ES-I3 (cell line): ENCODE results near the gene CRYGD.
A peak's percentile ranks its signal among the peaks of the same experiment; 100 is the strongest.
"Not testable (repeated sequence)": the region's sequence is repeated elsewhere in the genome, so short reads cannot be mapped to it uniquely, and the experiment has no call there.

Experiments used
- H3K36me3 ChIP-seq: 2 replicates; pipeline ENCODE4 v1.6.1; 2013; ENCODE audit warnings: mild to moderate bottlenecking, low read length, control low read depth, moderate library complexity; ENCODE audit not compliant: insufficient read depth
- H3K4me1 ChIP-seq: 2 replicates; pipeline ENCODE4 v1.6.1; 2013; ENCODE audit warnings: mild to moderate bottlenecking, control low read depth, low read length; ENCODE audit not compliant: insufficient read depth
- H3K9ac ChIP-seq: 2 replicates; pipeline ENCODE4 v1.6.1; 2013; ENCODE audit warnings: low read depth, mild to moderate bottlenecking, low read length, moderate library complexity
- H3K9me3 ChIP-seq: 2 replicates; pipeline ENCODE4 v1.6.1; 2013; ENCODE audit warnings: mild to moderate bottlenecking, low read length, moderate library complexity; ENCODE audit not compliant: control insufficient read depth, insufficient read depth

The CRYGD gene

DNA sequence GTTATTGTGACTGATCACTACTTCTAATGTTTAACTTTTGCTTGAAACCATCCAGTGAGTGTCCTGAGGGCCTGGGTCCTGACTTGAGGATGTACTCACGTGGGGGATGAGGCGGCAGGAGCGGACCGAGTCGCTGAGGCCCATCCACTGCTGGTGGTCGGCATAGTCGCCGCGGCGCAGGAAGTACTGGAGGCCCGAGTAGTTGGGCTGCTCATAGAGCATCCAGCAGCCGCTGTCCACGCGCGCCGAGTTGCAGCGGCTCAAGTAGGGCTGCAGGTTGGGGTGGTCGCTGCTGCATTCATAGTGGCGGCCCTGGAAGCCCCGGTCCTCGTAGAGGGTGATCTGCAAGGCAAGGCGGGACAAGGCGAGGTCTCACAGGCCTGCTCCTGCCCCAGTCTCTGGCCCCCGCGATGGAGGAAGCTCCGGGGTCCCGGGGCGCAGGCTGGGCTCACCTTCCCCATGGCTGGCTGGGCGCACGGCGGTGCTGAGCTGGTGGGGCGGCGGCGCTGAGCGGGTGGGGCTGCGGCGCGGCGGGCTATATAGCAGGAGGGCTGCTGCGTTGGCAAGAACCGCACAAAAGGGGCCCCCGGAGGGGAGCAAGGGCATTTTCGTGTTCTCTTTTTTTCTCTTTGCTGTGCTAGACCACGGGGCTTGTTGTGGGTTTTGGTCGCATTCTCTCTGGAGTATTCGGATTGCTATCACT lies at the start of gene CRYGD:
Gene CRYGD, minus strand, starts transcription at position 512 of the 703 bp plus-strand sequence. Its CDS starts 51 bp downstream, at position 461.
- H3K9me3 ChIP-seq, H3K36me3 ChIP-seq: not testable (repeated sequence)
- peak within 1 kb of the TSS; percentile 50; the same call in 1 of the 2 replicates for H3K9ac ChIP-seq

GRCh38 chr2:208172125-208172524 lies 47.8 kb upstream of the CRYGD start:
- Histone ChIP-seq H3K4me1 (no peaks in the 10 kb centered on the region), H3K9ac (no peak overlapping the region), H3K36me3 (no peaks in the 10 kb centered on the region), H3K9me3 (no peaks in the 10 kb centered on the region)

More for the DNA sequence above, at the start of gene CRYGD:
- not testable (repeated sequence) for H3K4me1 ChIP-seq

GRCh38 chr2:208164951-208165755 lies 40.8 kb upstream of the CRYGD start:
- no peaks in the 10 kb centered on the region for H3K36me3 ChIP-seq
- no peak overlapping the region for H3K9ac ChIP-seq
- H3K4me1 ChIP-seq = no peaks in the 10 kb centered on the region
- no peaks in the 10 kb centered on the region for H3K9me3 ChIP-seq

DNA sequence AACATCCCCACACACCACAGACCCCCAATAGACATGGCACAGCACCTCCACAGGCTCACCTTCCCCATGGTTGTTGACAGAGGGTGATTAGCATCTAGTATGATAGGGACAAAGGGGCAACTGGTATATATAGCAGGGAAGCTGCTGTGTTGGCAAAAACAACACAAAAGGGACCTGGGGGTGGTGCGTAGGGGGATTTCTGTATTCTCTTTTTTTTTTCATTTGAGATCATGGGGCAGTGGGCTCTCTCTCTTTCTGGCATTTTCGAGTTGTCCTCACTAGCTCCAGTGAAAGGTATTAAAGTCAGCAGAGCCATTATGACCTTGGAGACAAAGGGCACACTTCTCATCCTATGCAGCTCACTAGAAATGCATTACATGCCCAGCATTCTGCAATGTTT lies 39.2 kb upstream of the CRYGD start, which contains the start of gene CRYGA:
Gene CRYGA, minus strand, starts transcription at position 101 of the 400 bp plus-strand sequence. Its CDS starts 33 bp downstream, at position 68.
- H3K36me3 ChIP-seq = no peaks in the 10 kb centered on the region
- H3K4me1 ChIP-seq = no peaks in the 10 kb centered on the region
- no peak within 1 kb of the TSS for H3K9ac ChIP-seq
- no peaks in the 10 kb centered on the region for H3K9me3 ChIP-seq

DNA sequence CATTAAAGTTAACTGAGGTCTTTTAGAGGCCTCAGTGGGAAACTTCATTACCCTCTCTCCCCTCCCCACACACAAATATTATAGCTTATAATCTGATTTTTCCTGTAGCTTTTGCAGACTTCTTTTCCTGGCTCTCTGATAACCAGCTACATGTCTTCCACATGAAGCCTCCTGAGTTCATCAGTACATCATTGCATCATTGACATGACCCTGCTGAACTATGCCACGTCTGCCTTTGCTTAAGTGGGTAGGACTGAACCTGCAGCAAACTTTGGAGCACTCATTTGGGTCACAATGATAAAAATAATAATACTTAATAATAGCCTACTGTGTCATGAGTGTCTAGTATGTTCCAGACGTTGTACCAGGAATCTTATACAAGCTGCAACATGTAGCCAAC lies 32.1 kb upstream of the CRYGD start:
- H3K36me3 ChIP-seq = no peaks in the 10 kb centered on the region
- H3K9ac ChIP-seq = no peak overlapping the region
- H3K4me1 ChIP-seq = no peaks in the 10 kb centered on the region
- no peaks in the 10 kb centered on the region for H3K9me3 ChIP-seq

- Histone ChIP-seq H3K9ac (no peak overlapping the region), H3K9me3 (no peaks in the 10 kb centered on the region), H3K36me3 (no peaks in the 10 kb centered on the region), H3K4me1 (no peaks in the 10 kb centered on the region)
These were observed 28.8 kb upstream of the CRYGD start for GRCh38 chr2:208153156-208153555.

GRCh38 chr2:208150956-208151355 lies 26.6 kb upstream of the CRYGD start:
- Histone ChIP-seq H3K4me1 (no peaks in the 10 kb centered on the region), H3K36me3 (no peaks in the 10 kb centered on the region), H3K9ac (no peak overlapping the region), H3K9me3 (no peaks in the 10 kb centered on the region)

DNA sequence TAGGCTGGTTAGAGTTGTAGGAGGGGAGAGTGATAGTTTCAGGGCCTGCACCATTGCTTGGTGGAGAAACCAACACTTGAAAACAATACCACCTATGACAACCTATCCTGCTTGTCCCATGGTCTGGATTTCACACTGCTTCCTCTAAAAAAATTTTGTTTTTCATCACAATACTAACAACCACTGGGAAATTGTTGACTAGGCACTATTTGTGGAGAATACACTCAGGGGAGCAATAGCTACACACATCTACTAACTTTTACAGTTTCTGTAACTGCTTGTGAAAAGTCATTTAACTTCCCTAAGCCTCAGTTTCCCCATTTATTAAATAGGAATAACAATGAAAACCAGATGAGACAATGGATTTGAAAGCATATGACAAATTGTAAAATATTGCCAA lies 25.8 kb upstream of the CRYGD start:
- no peak overlapping the region for H3K9ac ChIP-seq
- no peaks in the 10 kb centered on the region for H3K9me3 ChIP-seq
- H3K36me3 ChIP-seq = no peaks in the 10 kb centered on the region
- H3K4me1 ChIP-seq = no peaks in the 10 kb centered on the region

- H3K36me3 ChIP-seq = no peaks in the 10 kb centered on the region
- H3K9ac ChIP-seq = no peak overlapping the region
- H3K9me3 ChIP-seq = no peaks in the 10 kb centered on the region
- H3K4me1 ChIP-seq = no peaks in the 10 kb centered on the region
These were observed 24.5 kb upstream of the CRYGD start for GRCh38 chr2:208148803-208149202.

- Histone ChIP-seq H3K9ac (no peak overlapping the region), H3K36me3 (no peaks in the 10 kb centered on the region), H3K9me3 (no peaks in the 10 kb centered on the region), H3K4me1 (peaks cover 4% of the 10 kb centered on the region)
These were observed 23.4 kb upstream of the CRYGD start for GRCh38 chr2:208147759-208148158.

DNA sequence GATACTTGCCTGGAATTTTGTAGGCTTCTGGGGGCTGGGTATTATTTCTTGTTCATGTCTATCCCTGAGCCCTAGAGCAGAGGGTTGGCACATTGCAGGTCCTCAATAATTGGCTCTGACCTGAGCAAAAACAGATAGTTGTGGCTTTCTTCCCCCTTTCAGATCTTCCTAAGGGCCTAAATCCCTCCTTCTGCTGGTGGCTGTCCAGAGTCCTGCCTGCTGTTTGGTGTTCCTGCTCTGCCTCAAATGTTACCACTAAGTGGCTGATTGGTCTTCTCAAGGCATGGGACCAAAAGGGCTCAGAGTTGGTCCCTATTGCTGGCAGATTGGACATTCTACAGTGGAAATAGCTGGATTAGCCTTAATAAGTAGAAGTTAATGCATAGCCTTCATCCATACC lies 22.7 kb upstream of the CRYGD start:
- H3K9me3 ChIP-seq = no peaks in the 10 kb centered on the region
- H3K4me1 ChIP-seq = peaks cover 12% of the 10 kb centered on the region
- no peak overlapping the region for H3K9ac ChIP-seq
- no peaks in the 10 kb centered on the region for H3K36me3 ChIP-seq

GRCh38 chr2:208146006-208146405 lies 21.7 kb upstream of the CRYGD start, which contains the start of gene CRYGB:
Gene CRYGB, minus strand, starts transcription at chr2:208146158. Its CDS starts 38 bp downstream, at chr2:208146120.
- H3K4me1 ChIP-seq = peaks cover 12% of the 10 kb centered on the region
- H3K36me3 ChIP-seq = no peaks in the 10 kb centered on the region
- no peaks in the 10 kb centered on the region for H3K9me3 ChIP-seq
- H3K9ac ChIP-seq = no peak within 1 kb of the TSS

GRCh38 chr2:208142925-208143799 lies 18.8 kb upstream of the CRYGD start:
- H3K9me3 ChIP-seq = no peaks in the 10 kb centered on the region; the same call in 1 of the 2 replicates

More at GRCh38 chr2:208142925-208143799, 18.8 kb upstream of the CRYGD start:
- Histone ChIP-seq H3K9ac (peak overlapping the region; percentile 9; the same call in 1 of the 2 replicates), H3K4me1 (peaks cover 12% of the 10 kb centered on the region), H3K36me3 (no peaks in the 10 kb centered on the region)
